GM12874 (cell line): ENCODE data around the gene DAG1.

Experiments
- TF ChIP-seq, protein P1 (sequence below): IDR thresholded peaks from 2 replicates; pipeline ENCODE4 v1.5.1; 2011; ENCODE audit warnings: low read depth, mild to moderate bottlenecking, control low read depth, low read length, moderate library complexity; ENCODE audit not compliant: insufficient read depth

DAG1 gene

DNA sequence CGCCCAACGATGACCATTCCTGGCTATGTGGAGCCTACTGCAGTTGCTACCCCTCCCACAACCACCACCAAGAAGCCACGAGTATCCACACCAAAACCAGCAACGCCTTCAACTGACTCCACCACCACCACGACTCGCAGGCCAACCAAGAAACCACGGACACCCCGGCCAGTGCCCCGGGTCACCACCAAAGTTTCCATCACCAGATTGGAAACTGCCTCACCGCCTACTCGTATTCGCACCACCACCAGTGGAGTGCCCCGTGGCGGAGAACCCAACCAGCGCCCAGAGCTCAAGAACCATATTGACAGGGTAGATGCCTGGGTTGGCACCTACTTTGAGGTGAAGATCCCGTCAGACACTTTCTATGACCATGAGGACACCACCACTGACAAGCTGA lies 61.6 kb downstream of the DAG1 start:
- TF ChIP-seq, protein P1, sequence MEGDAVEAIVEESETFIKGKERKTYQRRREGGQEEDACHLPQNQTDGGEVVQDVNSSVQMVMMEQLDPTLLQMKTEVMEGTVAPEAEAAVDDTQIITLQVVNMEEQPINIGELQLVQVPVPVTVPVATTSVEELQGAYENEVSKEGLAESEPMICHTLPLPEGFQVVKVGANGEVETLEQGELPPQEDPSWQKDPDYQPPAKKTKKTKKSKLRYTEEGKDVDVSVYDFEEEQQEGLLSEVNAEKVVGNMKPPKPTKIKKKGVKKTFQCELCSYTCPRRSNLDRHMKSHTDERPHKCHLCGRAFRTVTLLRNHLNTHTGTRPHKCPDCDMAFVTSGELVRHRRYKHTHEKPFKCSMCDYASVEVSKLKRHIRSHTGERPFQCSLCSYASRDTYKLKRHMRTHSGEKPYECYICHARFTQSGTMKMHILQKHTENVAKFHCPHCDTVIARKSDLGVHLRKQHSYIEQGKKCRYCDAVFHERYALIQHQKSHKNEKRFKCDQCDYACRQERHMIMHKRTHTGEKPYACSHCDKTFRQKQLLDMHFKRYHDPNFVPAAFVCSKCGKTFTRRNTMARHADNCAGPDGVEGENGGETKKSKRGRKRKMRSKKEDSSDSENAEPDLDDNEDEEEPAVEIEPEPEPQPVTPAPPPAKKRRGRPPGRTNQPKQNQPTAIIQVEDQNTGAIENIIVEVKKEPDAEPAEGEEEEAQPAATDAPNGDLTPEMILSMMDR: no peak

DNA sequence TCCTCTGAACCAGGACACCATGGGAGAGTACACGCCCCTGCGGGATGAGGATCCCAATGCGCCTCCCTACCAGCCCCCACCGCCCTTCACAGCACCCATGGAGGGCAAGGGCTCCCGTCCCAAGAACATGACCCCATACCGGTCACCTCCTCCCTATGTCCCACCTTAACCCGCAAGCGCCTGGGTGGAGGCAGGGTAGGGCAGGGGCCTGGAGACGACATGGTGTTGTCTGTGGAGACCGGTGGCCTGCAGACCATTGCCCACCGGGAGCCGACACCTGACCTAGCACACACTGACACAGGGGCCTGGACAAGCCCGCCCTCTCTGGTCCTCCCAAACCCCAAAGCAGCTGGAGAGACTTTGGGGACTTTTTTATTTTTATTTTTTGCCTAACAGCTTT lies 63.0 kb downstream of the DAG1 start:
- TF ChIP-seq, protein P1: no peak

GRCh38 chr3:49533786-49534519 lies 63.9 kb downstream of the DAG1 start:
- TF ChIP-seq, protein P1: no peak

- TF ChIP-seq, protein P1: no peak
Observed at GRCh38 chr3:49534581-49535441, 64.7 kb downstream of the DAG1 start.

- TF ChIP-seq, protein P1: no peak
Observed at GRCh38 chr3:49535971-49536874, 66.2 kb downstream of the DAG1 start.

- TF ChIP-seq, protein P1: no peak
Observed at GRCh38 chr3:49536875-49537533, 66.9 kb downstream of the DAG1 start.
